Measurements from ENCODE around the gene NEO1.

NEO1 gene

DNA sequence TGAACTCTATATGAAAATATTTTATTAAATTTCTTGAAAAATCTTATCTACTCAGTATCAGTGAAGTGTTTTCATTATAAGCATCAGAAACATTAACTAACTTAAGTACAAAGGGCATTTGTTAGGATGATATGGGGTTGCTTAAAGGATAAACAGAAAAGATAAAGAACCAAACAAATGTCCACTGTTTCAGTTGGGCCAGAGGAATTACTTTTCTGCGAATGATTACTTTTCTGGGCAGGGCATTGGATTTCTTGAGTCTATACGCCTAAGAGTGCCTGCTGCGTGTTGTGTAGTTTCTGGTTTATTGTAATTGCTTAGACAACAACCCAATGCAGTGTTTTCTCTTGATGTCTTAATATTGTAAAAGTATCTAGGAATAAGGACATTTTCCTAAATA lies 52.8 kb downstream of the NEO1 start:
- TF ChIP-seq, protein P1, sequence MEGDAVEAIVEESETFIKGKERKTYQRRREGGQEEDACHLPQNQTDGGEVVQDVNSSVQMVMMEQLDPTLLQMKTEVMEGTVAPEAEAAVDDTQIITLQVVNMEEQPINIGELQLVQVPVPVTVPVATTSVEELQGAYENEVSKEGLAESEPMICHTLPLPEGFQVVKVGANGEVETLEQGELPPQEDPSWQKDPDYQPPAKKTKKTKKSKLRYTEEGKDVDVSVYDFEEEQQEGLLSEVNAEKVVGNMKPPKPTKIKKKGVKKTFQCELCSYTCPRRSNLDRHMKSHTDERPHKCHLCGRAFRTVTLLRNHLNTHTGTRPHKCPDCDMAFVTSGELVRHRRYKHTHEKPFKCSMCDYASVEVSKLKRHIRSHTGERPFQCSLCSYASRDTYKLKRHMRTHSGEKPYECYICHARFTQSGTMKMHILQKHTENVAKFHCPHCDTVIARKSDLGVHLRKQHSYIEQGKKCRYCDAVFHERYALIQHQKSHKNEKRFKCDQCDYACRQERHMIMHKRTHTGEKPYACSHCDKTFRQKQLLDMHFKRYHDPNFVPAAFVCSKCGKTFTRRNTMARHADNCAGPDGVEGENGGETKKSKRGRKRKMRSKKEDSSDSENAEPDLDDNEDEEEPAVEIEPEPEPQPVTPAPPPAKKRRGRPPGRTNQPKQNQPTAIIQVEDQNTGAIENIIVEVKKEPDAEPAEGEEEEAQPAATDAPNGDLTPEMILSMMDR (IDR thresholded peaks at IDR 0.05; ENCODE audit: extremely low read depth, missing control alignments): no peak
- DNase-seq (ENCODE audit: low spot score): no peak

DNA sequence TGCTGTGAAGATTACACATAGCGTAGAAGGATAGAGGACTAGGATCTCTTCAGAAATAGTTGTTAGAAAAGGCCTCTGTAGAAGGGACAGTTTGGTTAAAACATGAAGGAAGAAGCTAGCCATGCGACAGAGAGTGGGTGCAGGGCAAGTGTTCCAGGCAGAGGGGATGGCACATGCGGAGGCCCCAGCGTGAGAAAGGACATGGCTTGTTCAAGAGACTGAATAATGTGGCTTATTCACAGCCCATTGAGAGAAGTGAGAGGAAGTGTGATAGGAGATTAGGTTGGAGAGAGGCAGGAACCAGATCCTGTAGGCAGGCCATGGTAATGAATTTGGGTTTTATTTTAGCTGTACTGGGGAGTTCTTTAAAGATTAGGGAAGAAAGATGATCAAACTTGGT lies 56.4 kb downstream of the NEO1 start:
- TF ChIP-seq, protein P1 (IDR thresholded peaks at IDR 0.05; ENCODE audit: extremely low read depth, missing control alignments): no peak
- no peak for DNase-seq (ENCODE audit: low spot score)

DNA sequence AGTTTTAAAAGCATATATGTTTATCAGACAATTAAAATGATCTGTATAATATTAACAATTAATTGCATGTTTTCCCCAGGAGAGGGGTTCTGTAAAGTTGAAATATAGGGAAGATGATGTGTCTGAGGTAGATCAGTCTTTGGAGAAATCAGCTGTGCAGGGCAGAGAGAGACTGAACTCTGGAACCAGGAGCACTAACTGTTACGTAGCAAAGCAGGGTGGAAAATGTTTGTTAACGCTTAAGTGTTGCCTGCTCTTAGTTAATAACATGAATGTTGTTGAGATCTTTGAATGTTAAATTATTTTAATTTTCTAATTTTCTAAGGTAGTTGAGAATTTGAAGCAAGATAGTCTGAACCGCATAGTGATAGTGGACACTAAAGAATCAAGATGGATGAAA lies 57.5 kb downstream of the NEO1 start:
- TF ChIP-seq, protein P1 (IDR thresholded peaks at IDR 0.05; ENCODE audit: extremely low read depth, missing control alignments): no peak
- no peak for DNase-seq (ENCODE audit: low spot score)

DNA sequence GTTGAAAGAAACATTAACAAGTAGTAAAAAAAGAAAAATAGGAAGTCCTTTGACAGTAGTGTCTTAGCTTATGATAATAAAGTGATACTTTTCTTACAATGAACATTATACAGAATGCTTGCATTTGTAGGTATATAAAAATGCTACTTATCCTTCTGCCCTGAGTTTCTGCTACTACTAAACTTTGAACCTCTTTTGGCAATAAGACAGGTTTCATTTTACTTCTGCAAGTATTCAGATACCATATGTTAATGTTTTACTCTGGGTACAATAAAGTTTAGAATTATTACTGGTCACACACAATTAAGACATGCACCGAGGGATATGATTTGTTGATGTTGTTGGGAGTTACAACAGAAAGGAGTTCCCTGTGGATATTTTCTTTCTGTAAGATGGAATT lies 57.9 kb downstream of the NEO1 start:
- DNase-seq (ENCODE audit: low spot score): no peak
- TF ChIP-seq, protein P1 (IDR thresholded peaks at IDR 0.05; ENCODE audit: extremely low read depth, missing control alignments): no peak

DNA sequence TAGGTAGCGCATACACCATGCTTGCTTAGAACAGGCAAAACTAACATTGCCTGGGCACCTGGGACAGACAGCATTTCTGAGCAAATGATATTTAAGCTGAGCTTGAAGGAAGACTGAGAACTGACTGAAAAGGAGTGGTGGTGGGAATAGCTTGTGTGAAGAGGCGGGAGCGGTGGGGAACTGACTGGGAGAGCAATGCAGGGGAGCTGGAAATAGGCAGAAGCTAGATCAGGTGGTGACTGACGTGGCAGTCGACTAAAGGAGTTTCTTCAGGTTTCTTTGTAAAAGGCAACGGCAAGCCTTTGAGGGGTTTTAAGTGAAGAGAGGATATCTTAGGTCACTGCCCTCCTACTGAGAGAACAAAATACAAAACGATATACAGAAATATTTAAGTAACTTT lies 61.8 kb downstream of the NEO1 start:
- DNase-seq (ENCODE audit: low spot score): no peak
- TF ChIP-seq, protein P1 (IDR thresholded peaks at IDR 0.05; ENCODE audit: extremely low read depth, missing control alignments): no peak

DNA sequence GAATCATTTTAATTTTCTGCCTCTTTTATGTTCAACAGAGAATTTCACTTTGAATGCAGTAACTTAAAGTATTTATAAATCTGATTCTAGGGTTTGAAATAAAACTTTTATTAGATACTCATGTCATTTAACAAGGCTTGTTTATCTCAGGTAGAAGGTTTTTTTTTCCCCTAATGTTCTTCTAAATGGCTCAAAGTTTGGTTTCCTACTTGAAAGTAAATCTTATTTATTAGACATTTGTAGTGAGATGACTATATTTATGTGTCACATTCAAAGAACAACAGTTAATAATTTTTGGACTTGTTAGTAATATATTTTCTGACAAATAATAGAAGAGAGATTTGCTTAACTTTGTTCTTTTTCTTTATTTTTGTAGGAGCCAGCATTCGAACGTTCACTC lies 63.9 kb downstream of the NEO1 start:
- TF ChIP-seq, protein P1 (IDR thresholded peaks at IDR 0.05; ENCODE audit: extremely low read depth, missing control alignments): no peak

DNA sequence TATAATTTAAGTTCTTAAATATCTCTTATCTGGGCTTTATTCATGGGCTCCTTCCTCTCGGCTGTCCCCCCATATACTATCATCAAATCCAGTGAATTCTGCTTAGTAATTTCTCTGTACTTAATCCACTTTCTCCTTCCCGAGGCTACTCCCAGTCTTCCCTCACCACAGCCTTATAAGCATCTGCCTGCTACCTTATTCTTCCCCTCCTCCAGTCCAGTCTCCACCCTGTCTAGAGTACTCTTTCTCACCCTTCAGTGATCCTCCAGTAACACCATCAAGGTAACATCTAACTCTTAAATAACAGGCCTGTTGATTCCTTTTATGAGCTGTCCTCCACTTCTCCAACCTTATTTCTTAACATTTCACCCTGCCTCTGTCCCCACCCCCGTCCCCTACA lies 65.8 kb downstream of the NEO1 start:
- TF ChIP-seq, protein P1 (IDR thresholded peaks at IDR 0.05; ENCODE audit: extremely low read depth, missing control alignments): no peak
- DNase-seq (ENCODE audit: low spot score): no peak

More for the DNA sequence above, 63.9 kb downstream of the NEO1 start:
- DNase-seq (ENCODE audit: low spot score): no peak

Measured in GM20000 (cell line).